ENCODE data around the gene TSEN34. TPM values are rescaled to one million over a fixed set of nuclear protein-coding genes. Genes with fewer than 3 reads are reported as not detected.

The TSEN34 gene
- total RNA-seq, 4 donors from 2014 or later: 62.0 to 138 (median 65.9) TPM

- in situ Hi-C loops (cut with MboI; ENCODE audit: low pct_ligation_motif_present in 1 of 4, low pct_unique_long_range_greater_than_20kb in 1 of 4, low sequenced_read_pairs in 3 of 4) (loop anchor here in 1 of 4 donors (10.0 kb wide), 1 partner anchor 61 kb away; no protein-coding TSS in a partner anchor), intact Hi-C loops (cut with DNase I; ENCODE audit: low total_unique reads) (no loop called here)
- 51% methylated on average over 15 of the region's 15 CpGs; no CpG with 5 or more reads in 1 of the 2 donors for WGBS, 2 donors (ENCODE audit: low coverage in 1 of 2)
Observed at GRCh38 chr19:54173359-54173699, 17.8 kb upstream of the TSEN34 start.

GRCh38 chr19:54173951-54174834, 16.9 kb upstream of the TSEN34 start:
- Histone ChIP-seq H3K4me1 (peaks cover 0 to 5% (median 4%) of the 10 kb centered on the region in 4 donors), H3K27ac (no peak overlapping the region), H3K4me3 (no peak overlapping the region), H3K9me3 (no peaks in the 10 kb centered on the region), H3K36me3 (no peaks in the 10 kb centered on the region), H3K27me3 (peaks cover 4% of the 10 kb centered on the region)
- intact Hi-C loops (cut with DNase I; ENCODE audit: low total_unique reads): no loop called here
- TF ChIP-seq CTCF (IDR thresholded peaks at IDR 0.05) (no peak), POLR2AphosphoS5 (IDR thresholded peaks at IDR 0.05) (no peak), EP300 (IDR thresholded peaks at IDR 0.05; ENCODE audit: low read depth) (no peak), POLR2A (IDR thresholded peaks at IDR 0.05) (no peak)
- WGBS, 2 donors (ENCODE audit: low coverage in 1 of 2): 64% methylated on average over 17 of the region's 25 CpGs; no CpG with 5 or more reads in 1 of the 2 donors
- DNase-seq: no peak
- in situ Hi-C loops (cut with MboI; ENCODE audit: low pct_ligation_motif_present in 1 of 4, low pct_unique_long_range_greater_than_20kb in 1 of 4, low sequenced_read_pairs in 3 of 4): loop anchor here in 1 of 4 donors (10.0 kb wide), 1 partner anchor 61 kb away; no protein-coding TSS in a partner anchor

More at GRCh38 chr19:54173359-54173699, 17.8 kb upstream of the TSEN34 start:
- Histone ChIP-seq H3K4me1 (peaks cover 0 to 6% (median 6%) of the 10 kb centered on the region in 4 donors), H3K27ac (peak overlapping the region; percentile 73 to 91 (median 85)), H3K4me3 (peak overlapping the region in 2 of 4 donors; percentile 44 to 60), H3K36me3 (no peaks in the 10 kb centered on the region), H3K27me3 (peaks cover 4% of the 10 kb centered on the region), H3K9me3 (no peaks in the 10 kb centered on the region)
- TF ChIP-seq CTCF (IDR thresholded peaks at IDR 0.05): no peak
- TF ChIP-seq EP300 (IDR thresholded peaks at IDR 0.05; ENCODE audit: low read depth): no peak
- TF ChIP-seq POLR2AphosphoS5 (IDR thresholded peaks at IDR 0.05): no peak
- TF ChIP-seq POLR2A (IDR thresholded peaks at IDR 0.05): no peak
- no peak for DNase-seq

GRCh38 chr19:54178581-54179261, 12.4 kb upstream of the TSEN34 start:
- in situ Hi-C loops (cut with MboI; ENCODE audit: low pct_ligation_motif_present in 1 of 4, low pct_unique_long_range_greater_than_20kb in 1 of 4, low sequenced_read_pairs in 3 of 4): loop anchor here in 2 of 4 donors (5.0 to 10.0 kb wide), 2 partner anchors 49 to 56 kb away; no protein-coding TSS in a partner anchor
- H3K27ac ChIP-seq: no peak overlapping the region
- intact Hi-C loops (cut with DNase I; ENCODE audit: low total_unique reads): no loop called here
- no peak overlapping the region for H3K4me3 ChIP-seq
- WGBS, 2 donors (ENCODE audit: low coverage in 1 of 2): 82% methylated on average over 23 of the region's 23 CpGs; no CpG with 5 or more reads in 1 of the 2 donors
- no peaks in the 10 kb centered on the region for H3K9me3 ChIP-seq
- no peaks in the 10 kb centered on the region for H3K36me3 ChIP-seq
- no peaks in the 10 kb centered on the region for H3K4me1 ChIP-seq
- TF ChIP-seq POLR2AphosphoS5 (IDR thresholded peaks at IDR 0.05) (no peak), POLR2A (IDR thresholded peaks at IDR 0.05) (no peak), EP300 (IDR thresholded peaks at IDR 0.05; ENCODE audit: low read depth) (no peak)
- no peaks in the 10 kb centered on the region for H3K27me3 ChIP-seq
- DNase-seq: no peak

GRCh38 chr19:54179262-54179852, 11.8 kb upstream of the TSEN34 start:
- no peaks in the 10 kb centered on the region for H3K27me3 ChIP-seq
- H3K9me3 ChIP-seq: no peaks in the 10 kb centered on the region
- WGBS, 2 donors (ENCODE audit: low coverage in 1 of 2): 84 to 94% methylated on average over 2 to 10 of the region's 10 CpGs
- no peak overlapping the region for H3K4me3 ChIP-seq
- H3K4me1 ChIP-seq: no peaks in the 10 kb centered on the region
- intact Hi-C loops (cut with DNase I; ENCODE audit: low total_unique reads): no loop called here
- DNase-seq: no peak
- TF ChIP-seq POLR2AphosphoS5 (IDR thresholded peaks at IDR 0.05): no peak
- TF ChIP-seq POLR2A (IDR thresholded peaks at IDR 0.05): no peak
- TF ChIP-seq EP300 (IDR thresholded peaks at IDR 0.05; ENCODE audit: low read depth): no peak
- no peak for TF ChIP-seq CTCF (IDR thresholded peaks at IDR 0.05)
- in situ Hi-C loops (cut with MboI; ENCODE audit: low pct_ligation_motif_present in 1 of 4, low pct_unique_long_range_greater_than_20kb in 1 of 4, low sequenced_read_pairs in 3 of 4): loop anchor here in 2 of 4 donors (5.0 to 10.0 kb wide), 2 partner anchors 48 to 55 kb away; no protein-coding TSS in a partner anchor
- H3K27ac ChIP-seq: peak overlapping the region in 2 of 4 donors; percentile 2 to 4
- H3K36me3 ChIP-seq: no peaks in the 10 kb centered on the region

All from transverse colon (tissue), 4 donors.